Measurements from ENCODE around the gene FDXR. TPM values are rescaled to one million over a fixed set of nuclear protein-coding genes. Genes with fewer than 3 reads are reported as not detected.
"Not testable (repeated sequence)": the region's sequence is repeated elsewhere in the genome, so short reads cannot be mapped to it uniquely, and the experiment has no call there.

Gene FDXR
- total RNA-seq, 1 experiment from 2014 or later: 39.7 TPM

- Mint-ChIP-seq H3K4me1 (peaks cover 18 to 33% of the 10 kb centered on the region in 2 experiments), H3K27ac (no peak overlapping the region; a peak in 2 of 7 replicates), H3K27me3 (ENCODE audit: low read depth) (peaks cover 43% of the 10 kb centered on the region), H3K9me3 (peaks cover 0 to 2% of the 10 kb centered on the region in 2 experiments; a peak in 2 of 5 replicates), H3K36me3 (ENCODE audit: insufficient read depth in 1 of 3, low read depth in 3 of 3) (peaks cover 0 to 3% (median 3%) of the 10 kb centered on the region in 3 experiments; a peak in 4 of 7 replicates), H3K4me3 (no peak overlapping the region)
- no peak overlapping the region for H2AK5ac ChIP-seq (ENCODE audit: insufficient read length, low read length)
- no peaks in the 10 kb centered on the region for H3K27me3 ChIP-seq (ENCODE audit: insufficient read depth, low read length)
- H2BK120ac ChIP-seq (ENCODE audit: low read depth, low read length, poor library complexity, severe bottlenecking): no peak overlapping the region
- H2BK15ac ChIP-seq (ENCODE audit: low read depth, low read length): no peak overlapping the region
- no peaks in the 10 kb centered on the region for H3K79me2 ChIP-seq (ENCODE audit: insufficient read depth, low read length)
- no peak overlapping the region for H3K27ac ChIP-seq (ENCODE audit: insufficient read length, low read depth, low read length)
- H4K91ac ChIP-seq (ENCODE audit: insufficient read length, low read depth, low read length): no peak overlapping the region
- H3K4ac ChIP-seq (ENCODE audit: low read depth, low read length): no peak overlapping the region
- no CpG with 5 or more reads among the region's 13 CpGs for WGBS (ENCODE audit: extremely low coverage, insufficient read length, low lambda C conversion rate)
- no peak overlapping the region for H3T11ph ChIP-seq (ENCODE audit: low read length)
- no peak overlapping the region for H4K5ac ChIP-seq (ENCODE audit: insufficient read length, low read depth, low read length)
- no peak overlapping the region for H3K18ac ChIP-seq (ENCODE audit: insufficient read length, low read depth, low read length)
- H2BK5ac ChIP-seq (ENCODE audit: insufficient read length, low read length): no peak overlapping the region
- H2AFZ ChIP-seq (ENCODE audit: low read length): no peak overlapping the region
- H4K8ac ChIP-seq (replicated peaks; ENCODE audit: insufficient read length, low read depth, low read length): peak overlapping the region; percentile 84
- H3K9me3 ChIP-seq (ENCODE audit: control insufficient read depth, low read depth, low read length): no peaks in the 10 kb centered on the region
- no peak overlapping the region for H3K56ac ChIP-seq (ENCODE audit: insufficient read length, low read depth, low read length)
- no peak for DNase-seq
- H3K4me1 ChIP-seq (ENCODE audit: insufficient read depth, low read length): no peaks in the 10 kb centered on the region
- H3K14ac ChIP-seq (ENCODE audit: insufficient read depth, low read length): no peak overlapping the region
- H3K23me2 ChIP-seq (ENCODE audit: insufficient read length, low read depth, low read length, poor library complexity, severe bottlenecking): no peaks in the 10 kb centered on the region
- H4K20me1 ChIP-seq (ENCODE audit: control insufficient read depth, insufficient read depth, insufficient read length): no peaks in the 10 kb centered on the region
- no peak overlapping the region for H3K4me2 ChIP-seq (ENCODE audit: insufficient read depth, insufficient read length, low read length)
- H3K79me1 ChIP-seq (ENCODE audit: insufficient read depth, low read depth, low read length, poor library complexity, severe bottlenecking): no peaks in the 10 kb centered on the region
- no peak for TF ChIP-seq CTCF (conservative IDR thresholded peaks at IDR 0.05)
- H3K9ac ChIP-seq (ENCODE audit: extremely low read depth, insufficient read length, low read length): no peak overlapping the region
- H3K23ac ChIP-seq (ENCODE audit: insufficient read length, low read depth, low read length): no peak overlapping the region
- no peak overlapping the region for H2BK20ac ChIP-seq (ENCODE audit: low read depth, low read length, poor library complexity, severe bottlenecking)
- no peak overlapping the region for H2BK12ac ChIP-seq (ENCODE audit: insufficient read length, low read depth, low read length)
These were observed 43.5 kb upstream of the FDXR start for GRCh38 chr17:74916136-74916850.

GRCh38 chr17:74911423-74911822 lies 38.6 kb upstream of the FDXR start:
- H3K9me3 ChIP-seq (ENCODE audit: control insufficient read depth, low read depth, low read length); H3K4me1 ChIP-seq (ENCODE audit: insufficient read depth, low read length); H3K36me3 Mint-ChIP-seq (ENCODE audit: insufficient read depth in 1 of 3, low read depth in 3 of 3); H3K27me3 ChIP-seq (ENCODE audit: insufficient read depth, low read length); H2AFZ ChIP-seq (ENCODE audit: low read length); H3K14ac ChIP-seq (ENCODE audit: insufficient read depth, low read length); DNase-seq; H3K79me1 ChIP-seq (ENCODE audit: insufficient read depth, low read depth, low read length, poor library complexity, severe bottlenecking); H3K4ac ChIP-seq (ENCODE audit: low read depth, low read length); H3K4me3 Mint-ChIP-seq; H4K8ac ChIP-seq (replicated peaks; ENCODE audit: insufficient read length, low read depth, low read length); H2BK12ac ChIP-seq (ENCODE audit: insufficient read length, low read depth, low read length); H3K9ac ChIP-seq (ENCODE audit: extremely low read depth, insufficient read length, low read length); H4K91ac ChIP-seq (ENCODE audit: insufficient read length, low read depth, low read length); H3K27ac ChIP-seq (ENCODE audit: insufficient read length, low read depth, low read length); H3K9me3 Mint-ChIP-seq; H3K23me2 ChIP-seq (ENCODE audit: insufficient read length, low read depth, low read length, poor library complexity, severe bottlenecking); H2BK20ac ChIP-seq (ENCODE audit: low read depth, low read length, poor library complexity, severe bottlenecking); H3K18ac ChIP-seq (ENCODE audit: insufficient read length, low read depth, low read length); H3K27ac Mint-ChIP-seq; H2BK5ac ChIP-seq (ENCODE audit: insufficient read length, low read length); H2AK5ac ChIP-seq (ENCODE audit: insufficient read length, low read length); H4K5ac ChIP-seq (ENCODE audit: insufficient read length, low read depth, low read length); H3T11ph ChIP-seq (ENCODE audit: low read length); H4K20me1 ChIP-seq (ENCODE audit: control insufficient read depth, insufficient read depth, insufficient read length); H3K23ac ChIP-seq (ENCODE audit: insufficient read length, low read depth, low read length); H2BK120ac ChIP-seq (ENCODE audit: low read depth, low read length, poor library complexity, severe bottlenecking); H3K4me2 ChIP-seq (ENCODE audit: insufficient read depth, insufficient read length, low read length); H2BK15ac ChIP-seq (ENCODE audit: low read depth, low read length); H3K79me2 ChIP-seq (ENCODE audit: insufficient read depth, low read length); H3K56ac ChIP-seq (ENCODE audit: insufficient read length, low read depth, low read length): not testable (repeated sequence)
- Mint-ChIP-seq H3K4me1 (peaks cover 40 to 43% of the 10 kb centered on the region in 2 experiments), H3K27me3 (ENCODE audit: low read depth) (peaks cover 43% of the 10 kb centered on the region)
- no CpG with 5 or more reads among the region's 8 CpGs for WGBS (ENCODE audit: extremely low coverage, insufficient read length, low lambda C conversion rate)

Measured in H9 (cell line).